Cardiac fibroblast (primary cell): ENCODE results near the gene COL5A1.
"Not testable (repeated sequence)": the region's sequence is repeated elsewhere in the genome, so short reads cannot be mapped to it uniquely, and the experiment has no call there.

ENCODE experiments used
- DNase-seq, 2 donors: peaks; one replicate each; pipeline versions ENCODE4 v3.0.0 to v3.0.0-alpha.2; 2010; ENCODE audit warnings: low read depth in 2 of 2
- H3K4me3 ChIP-seq, 2 donors: replicated peaks in 1 of 2; 1 replicate in 1 of 2; 2 replicates in 1 of 2; pipeline ENCODE4 v1.5.1; 2011; ENCODE audit warnings: low read depth in 2 of 2, low read length in 2 of 2, mild to moderate bottlenecking in 2 of 2, moderate library complexity in 1 of 2
- CTCF ChIP-seq: IDR thresholded peaks from one replicate; pipeline ENCODE4 v1.5.1; 2011; ENCODE audit warnings: low read depth, mild to moderate bottlenecking, low read length, inconsistent platforms

The COL5A1 gene

GRCh38 chr9:134855900-134856377, 214.3 kb downstream of the COL5A1 start:
- H3K4me3 ChIP-seq = no peak overlapping the region
- no peak for TF ChIP-seq CTCF
- no peak for DNase-seq

GRCh38 chr9:134857451-134857850, 215.8 kb downstream of the COL5A1 start:
- DNase-seq = not testable (repeated sequence)

GRCh38 chr9:134858051-134858841, 216.6 kb downstream of the COL5A1 start:
- no peak for TF ChIP-seq CTCF
- no peak overlapping the region for H3K4me3 ChIP-seq
- DNase-seq = peak; percentile 31 to 34

More at GRCh38 chr9:134857451-134857850, 215.8 kb downstream of the COL5A1 start:
- H3K4me3 ChIP-seq = not testable (repeated sequence)

- no peak for TF ChIP-seq CTCF
- H3K4me3 ChIP-seq = no peak overlapping the region
- DNase-seq = no peak
Observed at GRCh38 chr9:134860510-134860909, 218.9 kb downstream of the COL5A1 start.

- DNase-seq = no peak
- no peak for TF ChIP-seq CTCF
Observed at GRCh38 chr9:134861595-134862334, 220.2 kb downstream of the COL5A1 start.

GRCh38 chr9:134863306-134863902, 221.8 kb downstream of the COL5A1 start:
- DNase-seq = no peak
- TF ChIP-seq CTCF = no peak
- no peak overlapping the region for H3K4me3 ChIP-seq

More at GRCh38 chr9:134861595-134862334, 220.2 kb downstream of the COL5A1 start:
- no peak overlapping the region for H3K4me3 ChIP-seq
